Body of pancreas (tissue), 4 donors: ENCODE measurements around the gene ZNF831.

Experiments
- POLR2A ChIP-seq, 3 donors: fragments of 450-650 bp; IDR thresholded peaks; one replicate each; pipeline ENCODE4 v1.6.1; 2016; ENCODE audit warnings: antibody characterized with exemption in 3 of 3, mild to moderate bottlenecking in 2 of 3
- TF ChIP-seq, protein P1 (sequence below), 7 experiments: fragments of 450-650 bp in 4 of 7; fragments of 200-600 bp in 3 of 7; sonication (generic) in 3 of 7; IDR thresholded peaks; one replicate each; pipeline ENCODE4 v1.5.1; 2016 to 2019; ENCODE audit warnings: antibody characterized with exemption in 7 of 7

DNA sequence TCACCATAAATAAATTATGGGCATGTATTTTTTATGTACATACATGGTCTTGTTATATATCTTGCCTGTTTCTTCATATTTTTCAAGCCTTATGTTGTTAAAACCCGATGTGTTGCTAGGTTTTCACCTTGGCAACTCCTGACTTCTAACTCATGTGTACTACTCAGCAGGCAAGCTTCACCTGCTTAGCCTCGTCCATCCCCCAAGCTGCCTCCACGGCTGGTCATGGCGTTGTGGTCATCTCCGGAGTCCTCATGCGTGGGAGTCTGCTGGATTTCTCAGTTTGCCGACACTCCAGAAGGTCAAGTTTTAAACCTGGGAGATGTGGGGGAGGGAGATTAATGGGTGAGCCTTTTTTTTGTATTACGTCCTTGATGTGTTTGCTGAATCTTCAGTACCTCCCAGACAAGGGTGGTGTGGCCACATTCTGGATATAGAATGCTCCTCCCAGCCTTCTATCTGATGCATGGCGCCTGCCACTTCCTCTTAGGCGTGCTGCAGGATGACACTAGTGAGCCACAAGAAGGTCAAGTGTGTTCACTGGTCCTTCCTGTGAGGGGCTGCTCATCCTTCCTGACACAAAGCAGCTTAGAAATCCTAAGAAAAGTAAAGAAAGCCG, 110.2 kb downstream of the ZNF831 start:
- TF ChIP-seq, protein P1, sequence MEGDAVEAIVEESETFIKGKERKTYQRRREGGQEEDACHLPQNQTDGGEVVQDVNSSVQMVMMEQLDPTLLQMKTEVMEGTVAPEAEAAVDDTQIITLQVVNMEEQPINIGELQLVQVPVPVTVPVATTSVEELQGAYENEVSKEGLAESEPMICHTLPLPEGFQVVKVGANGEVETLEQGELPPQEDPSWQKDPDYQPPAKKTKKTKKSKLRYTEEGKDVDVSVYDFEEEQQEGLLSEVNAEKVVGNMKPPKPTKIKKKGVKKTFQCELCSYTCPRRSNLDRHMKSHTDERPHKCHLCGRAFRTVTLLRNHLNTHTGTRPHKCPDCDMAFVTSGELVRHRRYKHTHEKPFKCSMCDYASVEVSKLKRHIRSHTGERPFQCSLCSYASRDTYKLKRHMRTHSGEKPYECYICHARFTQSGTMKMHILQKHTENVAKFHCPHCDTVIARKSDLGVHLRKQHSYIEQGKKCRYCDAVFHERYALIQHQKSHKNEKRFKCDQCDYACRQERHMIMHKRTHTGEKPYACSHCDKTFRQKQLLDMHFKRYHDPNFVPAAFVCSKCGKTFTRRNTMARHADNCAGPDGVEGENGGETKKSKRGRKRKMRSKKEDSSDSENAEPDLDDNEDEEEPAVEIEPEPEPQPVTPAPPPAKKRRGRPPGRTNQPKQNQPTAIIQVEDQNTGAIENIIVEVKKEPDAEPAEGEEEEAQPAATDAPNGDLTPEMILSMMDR (IDR thresholded peaks at IDR 0.05): no peak
- no peak for TF ChIP-seq POLR2A (IDR thresholded peaks at IDR 0.05)
